Trophoblast cell (in vitro differentiated cells and primary cell): Measurements from ENCODE around the gene SENP3.
A peak's percentile ranks its signal among the peaks of the same experiment; 100 is the strongest.

Source experiments
- DNase-seq, 2 donors: peaks; one replicate each; pipeline ENCODE4 v3.0.0-alpha.2; 2016
- H2AFZ ChIP-seq: 2 replicates; pipeline ENCODE4 v1.6.1; 2013; ENCODE audit warnings: low read length, moderate library complexity, mild to moderate bottlenecking; ENCODE audit not compliant: insufficient read depth, poor library complexity
- H2AK5ac ChIP-seq: 2 replicates; pipeline ENCODE4 v1.6.1; 2013; ENCODE audit warnings: mild to moderate bottlenecking, low read length
- H2BK120ac ChIP-seq: 2 replicates; pipeline ENCODE4 v1.6.1; 2013; ENCODE audit warnings: low read length, mild to moderate bottlenecking, moderate library complexity; ENCODE audit not compliant: insufficient read depth, poor library complexity
- H2BK12ac ChIP-seq: 2 replicates; pipeline ENCODE4 v1.6.1; 2013; ENCODE audit warnings: mild to moderate bottlenecking, low read length, moderate library complexity
- H2BK5ac ChIP-seq: 2 replicates; pipeline ENCODE4 v1.6.1; 2013; ENCODE audit warnings: low read length, low read depth, moderate library complexity, mild to moderate bottlenecking; ENCODE audit not compliant: poor library complexity
- H3K14ac ChIP-seq: 2 replicates; pipeline ENCODE4 v1.6.1; 2013; ENCODE audit warnings: mild to moderate bottlenecking, low read length
- H3K18ac ChIP-seq: 2 replicates; pipeline ENCODE4 v1.6.1; 2013; ENCODE audit warnings: mild to moderate bottlenecking, low read length
- H3K23ac ChIP-seq: 2 replicates; pipeline ENCODE4 v1.6.1; 2013; ENCODE audit warnings: low read length
- H3K27ac ChIP-seq: 2 replicates; pipeline ENCODE4 v1.5.1; 2013; ENCODE audit warnings: low read depth, mild to moderate bottlenecking, inconsistent platforms, low read length, moderate library complexity
- H3K27me3 ChIP-seq: 2 replicates; pipeline ENCODE4 v1.6.1; 2013; ENCODE audit warnings: inconsistent platforms, mild to moderate bottlenecking, low read length, moderate library complexity; ENCODE audit not compliant: insufficient read depth
- H3K36me3 ChIP-seq, 2 experiments: 1 replicate in 1 of 2; 2 replicates in 1 of 2; pipeline ENCODE4 v1.6.1; 2013; ENCODE audit warnings: low read length in 2 of 2, mild to moderate bottlenecking in 2 of 2, moderate library complexity in 1 of 2; ENCODE audit not compliant: insufficient read depth in 2 of 2, control insufficient read depth in 1 of 2
- H3K4ac ChIP-seq: 2 replicates; pipeline ENCODE4 v1.6.1; 2013; ENCODE audit warnings: low read depth, mild to moderate bottlenecking, low read length, moderate library complexity
- H3K4me1 ChIP-seq, 2 experiments: 1 replicate in 1 of 2; 2 replicates in 1 of 2; pipeline ENCODE4 v1.6.1; 2013; ENCODE audit warnings: low read length in 2 of 2, mild to moderate bottlenecking in 2 of 2, moderate library complexity in 1 of 2; ENCODE audit not compliant: insufficient read depth in 2 of 2, control insufficient read depth in 1 of 2
- H3K4me2 ChIP-seq: 2 replicates; pipeline ENCODE4 v1.6.1; 2013; ENCODE audit warnings: inconsistent platforms, mild to moderate bottlenecking, low read length, moderate library complexity
- H3K4me3 ChIP-seq: 2 replicates; pipeline ENCODE4 v1.5.1; 2013; ENCODE audit warnings: mild to moderate bottlenecking, low read depth, low read length, inconsistent platforms
- H3K79me1 ChIP-seq: one replicate; pipeline ENCODE4 v1.6.1; 2013; ENCODE audit warnings: low read length
- H3K79me2 ChIP-seq: 2 replicates; pipeline ENCODE4 v1.6.1; 2013; ENCODE audit warnings: low read length, mild to moderate bottlenecking; ENCODE audit not compliant: control insufficient read depth, insufficient read depth, poor library complexity
- H3K9ac ChIP-seq: 2 replicates; pipeline ENCODE4 v1.6.1; 2013; ENCODE audit warnings: mild to moderate bottlenecking, low read length
- H3K9me3 ChIP-seq: 2 replicates; pipeline ENCODE4 v1.6.1; 2013; ENCODE audit warnings: low read depth, mild to moderate bottlenecking, control low read depth, inconsistent platforms, low read length; ENCODE audit not compliant: insufficient read depth
- H4K12ac ChIP-seq: 2 replicates; pipeline ENCODE4 v1.6.1; 2013; ENCODE audit warnings: low read depth, mild to moderate bottlenecking, low read length, moderate library complexity
- H4K8ac ChIP-seq: 2 replicates; pipeline ENCODE4 v1.6.1; 2013; ENCODE audit warnings: low read depth, mild to moderate bottlenecking, low read length, moderate library complexity
- H4K91ac ChIP-seq: one replicate; pipeline ENCODE4 v1.6.1; 2013; ENCODE audit warnings: low read depth, mild to moderate bottlenecking, low read length, moderate library complexity
- WGBS: extraction: QIAGEN DNeasy Blood & Tissue Kit; methylation state at CpG from one replicate; pipeline ENCODE4 v1.1.7; 2013; ENCODE audit warnings: missing lambda C conversion rate; ENCODE audit not compliant: insufficient read length, insufficient coverage; ENCODE audit errors: extremely low coverage; 5-methylcytosine and 5-hydroxymethylcytosine counted together

The SENP3 gene

GRCh38 chr17:7563115-7563869, 1.6 kb downstream of the SENP3 start:
- H2AFZ ChIP-seq = no peak overlapping the region
- no peaks in the 10 kb centered on the region for H3K9me3 ChIP-seq
- H2AK5ac ChIP-seq = no peak overlapping the region
- H4K12ac ChIP-seq = no peak overlapping the region
- H3K23ac ChIP-seq = no peak overlapping the region
- H2BK120ac ChIP-seq = no peak overlapping the region
- H3K9ac ChIP-seq = no peak overlapping the region
- peak overlapping the region; percentile 83 for H3K4ac ChIP-seq
- H2BK12ac ChIP-seq = no peak overlapping the region
- H2BK5ac ChIP-seq = no peak overlapping the region
- no peak overlapping the region for H3K14ac ChIP-seq
- peaks cover 11% of the 10 kb centered on the region for H3K79me2 ChIP-seq
- H3K27ac ChIP-seq = no peak overlapping the region
- no peak overlapping the region for H3K4me3 ChIP-seq
- peaks cover 0 to 10% of the 10 kb centered on the region in 2 experiments for H3K4me1 ChIP-seq
- WGBS = no CpG with 5 or more reads among the region's 30 CpGs
- H3K18ac ChIP-seq = no peak overlapping the region
- no peaks in the 10 kb centered on the region for H3K27me3 ChIP-seq
- DNase-seq = no peak
- peaks cover 11% of the 10 kb centered on the region for H3K79me1 ChIP-seq
- H4K8ac ChIP-seq = no peak overlapping the region
- H3K36me3 ChIP-seq = peaks cover 32% of the 10 kb centered on the region in 2 experiments
- no peak overlapping the region for H4K91ac ChIP-seq
- H3K4me2 ChIP-seq = peak overlapping the region; percentile 87

GRCh38 chr17:7569571-7569970, 7.9 kb downstream of the SENP3 start:
- H3K9me3 ChIP-seq = peaks cover 2% of the 10 kb centered on the region
- H4K12ac ChIP-seq = no peak overlapping the region
- no peak overlapping the region for H3K4ac ChIP-seq
- no peak overlapping the region for H4K8ac ChIP-seq
- H2BK120ac ChIP-seq = no peak overlapping the region
- no peak overlapping the region for H3K27ac ChIP-seq
- no peak overlapping the region for H3K14ac ChIP-seq
- H3K79me2 ChIP-seq = peaks cover 14% of the 10 kb centered on the region
- H3K4me2 ChIP-seq = no peak overlapping the region
- H2BK5ac ChIP-seq = no peak overlapping the region
- no peak for DNase-seq
- H3K23ac ChIP-seq = no peak overlapping the region
- no peak overlapping the region for H3K9ac ChIP-seq
- no CpG with 5 or more reads among the region's 5 CpGs for WGBS
- peaks cover 40 to 52% of the 10 kb centered on the region in 2 experiments for H3K36me3 ChIP-seq
- H2BK12ac ChIP-seq = no peak overlapping the region
- H2AK5ac ChIP-seq = no peak overlapping the region
- peaks cover under 1 to 11% of the 10 kb centered on the region in 2 experiments for H3K4me1 ChIP-seq
- no peak overlapping the region for H3K4me3 ChIP-seq
- H4K91ac ChIP-seq = no peak overlapping the region
- no peak overlapping the region for H2AFZ ChIP-seq
- no peaks in the 10 kb centered on the region for H3K27me3 ChIP-seq
- peaks cover 12% of the 10 kb centered on the region for H3K79me1 ChIP-seq
- H3K18ac ChIP-seq = no peak overlapping the region

- H3K27me3 ChIP-seq = no peaks in the 10 kb centered on the region
- no peak overlapping the region for H4K12ac ChIP-seq
- peaks cover 2% of the 10 kb centered on the region for H3K9me3 ChIP-seq
- no peak overlapping the region for H2AFZ ChIP-seq
- no peak overlapping the region for H3K23ac ChIP-seq
- H2BK5ac ChIP-seq = no peak overlapping the region
- H2BK120ac ChIP-seq = no peak overlapping the region
- no peak overlapping the region for H3K14ac ChIP-seq
- H4K8ac ChIP-seq = no peak overlapping the region
- peaks cover 2 to 14% of the 10 kb centered on the region in 2 experiments for H3K4me1 ChIP-seq
- no peak overlapping the region for H3K18ac ChIP-seq
- H3K9ac ChIP-seq = no peak overlapping the region
- H2BK12ac ChIP-seq = no peak overlapping the region
- no peak overlapping the region for H3K4me3 ChIP-seq
- no peak overlapping the region for H3K4ac ChIP-seq
- no peak for DNase-seq
- WGBS = no CpG with 5 or more reads among the region's 10 CpGs
- no peak overlapping the region for H3K4me2 ChIP-seq
- H3K36me3 ChIP-seq = peaks cover 39 to 52% of the 10 kb centered on the region in 2 experiments
- peaks cover 12% of the 10 kb centered on the region for H3K79me1 ChIP-seq
- no peak overlapping the region for H2AK5ac ChIP-seq
- H3K27ac ChIP-seq = no peak overlapping the region
- no peak overlapping the region for H4K91ac ChIP-seq
- peaks cover 14% of the 10 kb centered on the region for H3K79me2 ChIP-seq
Measured at GRCh38 chr17:7570351-7570750, 8.6 kb downstream of the SENP3 start.

- Histone ChIP-seq H3K9me3 (peaks cover 2% of the 10 kb centered on the region), H2AFZ (no peak overlapping the region)
- WGBS = no CpG with 5 or more reads among the region's 11 CpGs
Measured at GRCh38 chr17:7572338-7572587, 10.5 kb downstream of the SENP3 start.

More at GRCh38 chr17:7572338-7572587, 10.5 kb downstream of the SENP3 start:
- peak overlapping the region; percentile 93 for H3K23ac ChIP-seq
- H3K4me1 ChIP-seq = peaks cover 2 to 15% of the 10 kb centered on the region in 2 experiments
- peak overlapping the region; percentile 76 for H4K91ac ChIP-seq
- H3K27ac ChIP-seq = peak overlapping the region; percentile 69
- H3K79me2 ChIP-seq = peaks cover 14% of the 10 kb centered on the region
- peak overlapping the region; percentile 69 for H4K8ac ChIP-seq
- peak overlapping the region; percentile 50 for H3K18ac ChIP-seq
- H3K79me1 ChIP-seq = peaks cover 12% of the 10 kb centered on the region
- peak overlapping the region; percentile 72 for H3K4me3 ChIP-seq
- no peak overlapping the region for H2AK5ac ChIP-seq
- H4K12ac ChIP-seq = peak overlapping the region; percentile 31
- no peak overlapping the region for H2BK12ac ChIP-seq
- H3K36me3 ChIP-seq = peaks cover 42 to 61% of the 10 kb centered on the region in 2 experiments
- H3K27me3 ChIP-seq = no peaks in the 10 kb centered on the region
- H3K14ac ChIP-seq = peak overlapping the region; percentile 62
- peak overlapping the region; percentile 29 for H2BK120ac ChIP-seq
- H3K9ac ChIP-seq = peak overlapping the region; percentile 97
- DNase-seq = no peak
- H3K4me2 ChIP-seq = peak overlapping the region; percentile 97
- no peak overlapping the region for H2BK5ac ChIP-seq
- H3K4ac ChIP-seq = peak overlapping the region; percentile 53
